Measurements from ENCODE around the gene FSTL4. TPM values are rescaled to one million over a fixed set of nuclear protein-coding genes. Genes with fewer than 3 reads are reported as not detected.

The FSTL4 gene
- polyA plus RNA-seq, 1 of the 3 experiments (the other 2 are of a cell fraction), result not detected

GRCh38 chr5:133269691-133270090, 342.6 kb downstream of the FSTL4 start (continued):
- TF ChIP-seq JUND (IDR thresholded peaks at IDR 0.05) (no peak), TEAD4 (IDR thresholded peaks at IDR 0.05; ENCODE audit: borderline replicate concordance, insufficient read depth) (no peak)

GRCh38 chr5:133267601-133268000, 344.7 kb downstream of the FSTL4 start:
- Histone ChIP-seq H3K4me1 (ENCODE audit: control insufficient read depth in 1 of 2, insufficient read depth in 2 of 2, low read depth in 1 of 2, low read length in 1 of 2) (no peaks in the 10 kb centered on the region), H2AFZ (ENCODE audit: low read depth) (no peak overlapping the region), H3K9me2 (no peaks in the 10 kb centered on the region), H4K20me1 (ENCODE audit: insufficient read depth) (no peaks in the 10 kb centered on the region), H3K4me2 (no peak overlapping the region), H3K9ac (no peak overlapping the region), H3F3A (replicated peaks; ENCODE audit: insufficient read depth) (no peaks in the 10 kb centered on the region), H3K9me3 (no peaks in the 10 kb centered on the region), H3K4me3 (ENCODE audit: low read depth in 2 of 2, low read length in 1 of 2) (no peak overlapping the region), H3K27me3 (ENCODE audit: insufficient read depth) (peaks cover 22% of the 10 kb centered on the region), H3K79me2 (ENCODE audit: insufficient read depth) (no peaks in the 10 kb centered on the region), H3K36me3 (replicated peaks in 1 of 2; ENCODE audit: control insufficient read depth in 1 of 2, insufficient read depth in 2 of 2, low read length in 1 of 2) (no peaks in the 10 kb centered on the region), H3K27ac (ENCODE audit: low read depth in 2 of 2, low read length in 1 of 2) (no peak overlapping the region)
- ChIA-PET POLR2A (no interaction called here), CTCF (interaction anchor here (0.8 kb wide), 1 partner anchor 153 kb away, joined by 3 read pairs; no protein-coding TSS in a partner anchor)
- 40% methylated on average over 1 of the region's 1 CpG for WGBS (ENCODE audit: low lambda C conversion rate)
- TF ChIP-seq NRF1 (IDR thresholded peaks at IDR 0.05; ENCODE audit: low read depth, low read length), result no peak
- no peak for TF ChIP-seq REST (IDR thresholded peaks at IDR 0.05; ENCODE audit: low read depth, low read length)
- no peak for TF ChIP-seq PBX3 (IDR thresholded peaks at IDR 0.05)
- TF ChIP-seq TAF1 (IDR thresholded peaks at IDR 0.05; ENCODE audit: borderline replicate concordance, low read depth, low read length), result no peak
- no peak for TF ChIP-seq JUND (IDR thresholded peaks at IDR 0.05)
- no peak for TF ChIP-seq GABPA (IDR thresholded peaks at IDR 0.05; ENCODE audit: low read depth)
- no peak for TF ChIP-seq YY1 (IDR thresholded peaks at IDR 0.05; ENCODE audit: low read depth)
- DNase-seq, result no peak

- Histone ChIP-seq H3K9me3 (no peaks in the 10 kb centered on the region), H3K79me2 (ENCODE audit: insufficient read depth) (no peaks in the 10 kb centered on the region), H2AFZ (ENCODE audit: low read depth) (no peak overlapping the region), H3K4me1 (ENCODE audit: control insufficient read depth in 1 of 2, insufficient read depth in 2 of 2, low read depth in 1 of 2, low read length in 1 of 2) (no peaks in the 10 kb centered on the region), H3K36me3 (replicated peaks in 1 of 2; ENCODE audit: control insufficient read depth in 1 of 2, insufficient read depth in 2 of 2, low read length in 1 of 2) (no peaks in the 10 kb centered on the region), H3K27ac (ENCODE audit: low read depth in 2 of 2, low read length in 1 of 2) (no peak overlapping the region), H3F3A (replicated peaks; ENCODE audit: insufficient read depth) (no peaks in the 10 kb centered on the region), H3K9me2 (no peaks in the 10 kb centered on the region), H4K20me1 (ENCODE audit: insufficient read depth) (no peaks in the 10 kb centered on the region), H3K4me3 (ENCODE audit: low read depth in 2 of 2, low read length in 1 of 2) (no peak overlapping the region), H3K4me2 (no peak overlapping the region), H3K9ac (no peak overlapping the region), H3K27me3 (ENCODE audit: insufficient read depth) (peaks cover 22% of the 10 kb centered on the region)
- POLR2A ChIA-PET, result no interaction called here
- no peak for DNase-seq
- WGBS (ENCODE audit: low lambda C conversion rate), result 50% methylated on average over 4 of the region's 4 CpGs
- CTCF ChIA-PET, result interaction anchor here (1.1 kb wide), 1 partner anchor 156 kb away, joined by 3 read pairs; no protein-coding TSS in a partner anchor
- TF ChIP-seq SIN3A (IDR thresholded peaks at IDR 0.05; ENCODE audit: borderline replicate concordance, low read depth, low read length) (no peak), RCOR1 (IDR thresholded peaks at IDR 0.05; ENCODE audit: low read length) (no peak), NRF1 (IDR thresholded peaks at IDR 0.05; ENCODE audit: low read depth, low read length) (no peak)
- TF ChIP-seq, protein P1, sequence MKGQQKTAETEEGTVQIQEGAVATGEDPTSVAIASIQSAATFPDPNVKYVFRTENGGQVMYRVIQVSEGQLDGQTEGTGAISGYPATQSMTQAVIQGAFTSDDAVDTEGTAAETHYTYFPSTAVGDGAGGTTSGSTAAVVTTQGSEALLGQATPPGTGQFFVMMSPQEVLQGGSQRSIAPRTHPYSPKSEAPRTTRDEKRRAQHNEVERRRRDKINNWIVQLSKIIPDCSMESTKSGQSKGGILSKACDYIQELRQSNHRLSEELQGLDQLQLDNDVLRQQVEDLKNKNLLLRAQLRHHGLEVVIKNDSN (IDR thresholded peaks at IDR 0.05; ENCODE audit: borderline replicate concordance, low read depth), result no peak
- TF ChIP-seq, protein P2, sequence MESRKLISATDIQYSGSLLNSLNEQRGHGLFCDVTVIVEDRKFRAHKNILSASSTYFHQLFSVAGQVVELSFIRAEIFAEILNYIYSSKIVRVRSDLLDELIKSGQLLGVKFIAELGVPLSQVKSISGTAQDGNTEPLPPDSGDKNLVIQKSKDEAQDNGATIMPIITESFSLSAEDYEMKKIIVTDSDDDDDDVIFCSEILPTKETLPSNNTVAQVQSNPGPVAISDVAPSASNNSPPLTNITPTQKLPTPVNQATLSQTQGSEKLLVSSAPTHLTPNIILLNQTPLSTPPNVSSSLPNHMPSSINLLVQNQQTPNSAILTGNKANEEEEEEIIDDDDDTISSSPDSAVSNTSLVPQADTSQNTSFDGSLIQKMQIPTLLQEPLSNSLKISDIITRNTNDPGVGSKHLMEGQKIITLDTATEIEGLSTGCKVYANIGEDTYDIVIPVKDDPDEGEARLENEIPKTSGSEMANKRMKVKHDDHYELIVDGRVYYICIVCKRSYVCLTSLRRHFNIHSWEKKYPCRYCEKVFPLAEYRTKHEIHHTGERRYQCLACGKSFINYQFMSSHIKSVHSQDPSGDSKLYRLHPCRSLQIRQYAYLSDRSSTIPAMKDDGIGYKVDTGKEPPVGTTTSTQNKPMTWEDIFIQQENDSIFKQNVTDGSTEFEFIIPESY (IDR thresholded peaks at IDR 0.05; ENCODE audit: borderline replicate concordance, low read depth), result no peak
- TF ChIP-seq, protein P3, sequence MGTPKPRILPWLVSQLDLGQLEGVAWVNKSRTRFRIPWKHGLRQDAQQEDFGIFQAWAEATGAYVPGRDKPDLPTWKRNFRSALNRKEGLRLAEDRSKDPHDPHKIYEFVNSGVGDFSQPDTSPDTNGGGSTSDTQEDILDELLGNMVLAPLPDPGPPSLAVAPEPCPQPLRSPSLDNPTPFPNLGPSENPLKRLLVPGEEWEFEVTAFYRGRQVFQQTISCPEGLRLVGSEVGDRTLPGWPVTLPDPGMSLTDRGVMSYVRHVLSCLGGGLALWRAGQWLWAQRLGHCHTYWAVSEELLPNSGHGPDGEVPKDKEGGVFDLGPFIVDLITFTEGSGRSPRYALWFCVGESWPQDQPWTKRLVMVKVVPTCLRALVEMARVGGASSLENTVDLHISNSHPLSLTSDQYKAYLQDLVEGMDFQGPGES (IDR thresholded peaks at IDR 0.05; ENCODE audit: low read depth, low read length), result no peak
These were observed 345.4 kb downstream of the FSTL4 start for GRCh38 chr5:133266966-133267365.

All from SK-N-SH (cell line).